ENCODE results near the gene SPON2. TPM values are rescaled to one million over a fixed set of nuclear protein-coding genes. Genes with fewer than 3 reads are reported as not detected.

Gene SPON2
- 10 to 100 TPM in 2 of 3 donors, 1 to 10 TPM in 1; 8.7 to 36.4 (median 26.3) TPM for polyA plus RNA-seq

- 6 to 39% (median 7%) methylated on average over 37 to 54 of the region's 54 CpGs for WGBS, 3 donors
- no peak within 1 kb of the TSS for H3K27ac ChIP-seq (ENCODE audit: low read depth, low read length)
These were observed at the start of gene SPON2 for GRCh38 chr4:1172228-1172851. Gene SPON2 (minus strand): TSS chr4:1172583.

- H3K27ac ChIP-seq (ENCODE audit: low read depth, low read length): no peak overlapping the region
- 87 to 91% (median 90%) methylated on average over 33 of the region's 33 CpGs for WGBS, 3 donors
These were observed 48.9 kb upstream of the SPON2 start for GRCh38 chr4:1221155-1221870.

GRCh38 chr4:1220566-1220965 is 48.2 kb upstream of the SPON2 start:
- H3K27ac ChIP-seq (ENCODE audit: low read depth, low read length): no peak overlapping the region
- 90 to 94% (median 93%) methylated on average over 16 of the region's 16 CpGs for WGBS, 3 donors

GRCh38 chr4:1219566-1219950 is 47.2 kb upstream of the SPON2 start:
- H3K27ac ChIP-seq (ENCODE audit: low read depth, low read length): no peak overlapping the region
- 73 to 97% (median 76%) methylated on average over 7 of the region's 7 CpGs for WGBS, 3 donors

- no peak overlapping the region for H3K27ac ChIP-seq (ENCODE audit: low read depth, low read length)
- 73 to 85% (median 74%) methylated on average over 21 of the region's 21 CpGs for WGBS, 3 donors
These were observed 46.5 kb upstream of the SPON2 start for GRCh38 chr4:1218634-1219565.

GRCh38 chr4:1217366-1217765 is 45.0 kb upstream of the SPON2 start:
- WGBS, 3 donors: 94 to 95% (median 95%) methylated on average over 26 to 27 of the region's 27 CpGs
- H3K27ac ChIP-seq (ENCODE audit: low read depth, low read length): no peak overlapping the region

GRCh38 chr4:1216869-1217294 is 44.5 kb upstream of the SPON2 start:
- no peak overlapping the region for H3K27ac ChIP-seq (ENCODE audit: low read depth, low read length)
- WGBS, 3 donors: 45 to 81% (median 51%) methylated on average over 19 to 21 of the region's 21 CpGs

- 95% methylated on average over 34 of the region's 34 CpGs for WGBS, 3 donors
These were observed 43.8 kb upstream of the SPON2 start for GRCh38 chr4:1216076-1216614.

GRCh38 chr4:1215141-1216075 is 43.0 kb upstream of the SPON2 start:
- no peak overlapping the region for H3K27ac ChIP-seq (ENCODE audit: low read depth, low read length)
- 85 to 86% (median 86%) methylated on average over 31 of the region's 31 CpGs for WGBS, 3 donors

More at GRCh38 chr4:1216076-1216614, 43.8 kb upstream of the SPON2 start:
- no peak overlapping the region for H3K27ac ChIP-seq (ENCODE audit: low read depth, low read length)

- H3K27ac ChIP-seq (ENCODE audit: low read depth, low read length): no peak overlapping the region
- 87 to 90% (median 90%) methylated on average over 45 to 48 of the region's 48 CpGs for WGBS, 3 donors
These were observed 42.0 kb upstream of the SPON2 start for GRCh38 chr4:1214101-1215095.

- 90 to 94% (median 93%) methylated on average over 20 of the region's 20 CpGs for WGBS, 3 donors
- H3K27ac ChIP-seq (ENCODE audit: low read depth, low read length): no peak overlapping the region
These were observed 41.1 kb upstream of the SPON2 start for GRCh38 chr4:1213336-1213995.

- WGBS, 3 donors: 72 to 95% (median 88%) methylated on average over 20 of the region's 20 CpGs
These were observed 40.4 kb upstream of the SPON2 start for GRCh38 chr4:1212546-1213335.

GRCh38 chr4:1211891-1212545 is 39.6 kb upstream of the SPON2 start:
- 57 to 82% (median 74%) methylated on average over 28 to 34 of the region's 34 CpGs for WGBS, 3 donors
- H3K27ac ChIP-seq (ENCODE audit: low read depth, low read length): no peak overlapping the region

More at GRCh38 chr4:1212546-1213335, 40.4 kb upstream of the SPON2 start:
- H3K27ac ChIP-seq (ENCODE audit: low read depth, low read length): no peak overlapping the region

GRCh38 chr4:1211371-1211770 is 39.0 kb upstream of the SPON2 start:
- 83 to 90% (median 89%) methylated on average over 13 of the region's 13 CpGs for WGBS, 3 donors

GRCh38 chr4:1210971-1211370 is 38.6 kb upstream of the SPON2 start:
- no peak overlapping the region for H3K27ac ChIP-seq (ENCODE audit: low read depth, low read length)
- WGBS, 3 donors: 77 to 82% (median 78%) methylated on average over 8 to 10 of the region's 10 CpGs

More at GRCh38 chr4:1211371-1211770, 39.0 kb upstream of the SPON2 start:
- H3K27ac ChIP-seq (ENCODE audit: low read depth, low read length): no peak overlapping the region
